Neural cell (in vitro differentiated cells): ENCODE data around the gene CCDC190. TPM values are rescaled to one million over a fixed set of nuclear protein-coding genes. Genes with fewer than 3 reads are reported as not detected.

Experiments
- H2AFZ ChIP-seq: fragments of 200-600, 300-800 bp; sonication (generic), shearing (Covaris generic); 2 replicates; pipeline ENCODE4 v1.6.0; 2014; ENCODE audit warnings: low read depth, mild to moderate bottlenecking, antibody characterized with exemption, low read length, moderate library complexity
- H3F3A ChIP-seq: fragments of 200-600 bp; shearing (Covaris generic); 2 replicates; pipeline ENCODE4 v1.6.1; 2016; ENCODE audit warnings: mild to moderate bottlenecking, moderate library complexity, mixed read lengths, antibody characterized with exemption, low read length; ENCODE audit not compliant: insufficient read depth, poor library complexity, severe bottlenecking
- H3K27ac ChIP-seq: fragments of 200-600, 300-800 bp; sonication (generic), shearing (Covaris generic); 2 replicates; pipeline ENCODE4 v1.5.1; 2014; ENCODE audit warnings: mild to moderate bottlenecking, low read length, moderate library complexity
- H3K27me3 ChIP-seq: fragments of 300-800, 200-600 bp; sonication (generic), shearing (Covaris generic); 2 replicates; pipeline ENCODE4 v1.6.0; 2014; ENCODE audit warnings: mild to moderate bottlenecking, low read depth, low read length, moderate library complexity; ENCODE audit not compliant: insufficient read depth
- H3K36me3 ChIP-seq: fragments of 300-800, 200-600 bp; sonication (generic), shearing (Covaris generic); 2 replicates; pipeline ENCODE4 v1.5.1; 2014; ENCODE audit warnings: mild to moderate bottlenecking, antibody characterized with exemption, low read length, moderate library complexity; ENCODE audit not compliant: insufficient read depth
- H3K4me2 ChIP-seq: fragments of 300-800, 200-600 bp; sonication (generic), shearing (Covaris generic); 2 replicates; pipeline ENCODE4 v1.6.0; 2014; ENCODE audit warnings: mild to moderate bottlenecking, low read length
- H3K4me3 ChIP-seq: fragments of 300-800, 200-600 bp; sonication (generic), shearing (Covaris generic); 2 replicates; pipeline ENCODE4 v1.5.1; 2014; ENCODE audit warnings: mild to moderate bottlenecking, low read length, moderate library complexity
- H3K79me2 ChIP-seq: fragments of 200-600 bp; shearing (Covaris generic); replicated peaks from 2 replicates; pipeline ENCODE4 v1.6.0; 2014; ENCODE audit warnings: mild to moderate bottlenecking, low read length, moderate library complexity; ENCODE audit not compliant: insufficient read depth
- H3K9ac ChIP-seq: fragments of 300-800, 200-600 bp; sonication (generic), shearing (Covaris generic); 2 replicates; pipeline ENCODE4 v1.6.1; 2016; ENCODE audit warnings: mild to moderate bottlenecking, low read length, mixed read lengths
- H3K9me2 ChIP-seq: fragments of 200-600 bp; shearing (Covaris generic); 2 replicates; pipeline ENCODE4 v1.6.1; 2016; ENCODE audit warnings: mild to moderate bottlenecking, low read length, mixed read lengths; ENCODE audit not compliant: insufficient read depth
- H3K9me3 ChIP-seq: fragments of 200-600, 300-800 bp; sonication (generic), shearing (Covaris generic); 2 replicates; pipeline ENCODE4 v1.6.1; 2016; ENCODE audit warnings: mild to moderate bottlenecking, mixed run types, low read length, moderate library complexity, mixed read lengths
- H4K20me1 ChIP-seq: fragments of 200-600 bp; shearing (Covaris generic); 2 replicates; pipeline ENCODE4 v1.6.1; 2016; ENCODE audit warnings: mild to moderate bottlenecking, mixed run types; ENCODE audit not compliant: insufficient read depth
- EP300 ChIP-seq: fragments of 450-650 bp; conservative IDR thresholded peaks from 2 replicates; pipeline ENCODE4 v1.6.1; 2014; ENCODE audit warnings: antibody characterized with exemption, mild to moderate bottlenecking, moderate library complexity; ENCODE audit not compliant: poor library complexity, severe bottlenecking
- EZH2 ChIP-seq: fragments of 200-600, 300-800 bp; shearing (Covaris generic), sonication (generic); IDR thresholded peaks from 2 replicates; pipeline ENCODE4 v1.6.1; 2014; ENCODE audit warnings: antibody characterized with exemption, low read length, borderline replicate concordance, mild to moderate bottlenecking; ENCODE audit not compliant: insufficient read depth, poor library complexity, severe bottlenecking
- MXI1 ChIP-seq: fragments of 450-650 bp; conservative IDR thresholded peaks from 2 replicates; pipeline ENCODE4 v1.6.1; 2014; ENCODE audit warnings: antibody characterized with exemption, mild to moderate bottlenecking; ENCODE audit not compliant: poor library complexity, severe bottlenecking
- POLR2AphosphoS5 ChIP-seq: IDR thresholded peaks from 2 replicates; pipeline ENCODE4 v1.6.1; 2012
- RAD21 ChIP-seq: fragments of 450-650 bp; conservative IDR thresholded peaks from 2 replicates; pipeline ENCODE4 v1.6.1; 2014; ENCODE audit warnings: antibody characterized with exemption, mild to moderate bottlenecking, moderate library complexity
- SMC3 ChIP-seq: fragments of 450-650 bp; conservative IDR thresholded peaks from 2 replicates; pipeline ENCODE4 v1.6.1; 2014; ENCODE audit warnings: antibody characterized with exemption, mild to moderate bottlenecking, moderate library complexity; ENCODE audit not compliant: poor library complexity
- TAF1 ChIP-seq: IDR thresholded peaks from 2 replicates; pipeline ENCODE4 v1.6.1; 2012; ENCODE audit warnings: low read depth
- polyA plus RNA-seq: library from polyadenylated mRNA; depleted of rRNA; stranded (reverse); fragments of >200 nt; gene quantifications from 2 replicates; pipeline ENCODE4 v1.2.3, GENCODE V29; 2014
- TF ChIP-seq, protein P1 (sequence below): IDR thresholded peaks from 2 replicates; pipeline ENCODE4 v1.6.1; 2012; ENCODE audit warnings: borderline replicate concordance
- TF ChIP-seq, protein P2 (sequence below): fragments of 450-650 bp; IDR thresholded peaks from 2 replicates; pipeline ENCODE4 v1.5.1; 2014; ENCODE audit warnings: antibody characterized with exemption, mild to moderate bottlenecking, moderate library complexity; ENCODE audit not compliant: poor library complexity, severe bottlenecking

The CCDC190 gene
- polyA plus RNA-seq, 1 donor from 2014 or later, result not detected

DNA sequence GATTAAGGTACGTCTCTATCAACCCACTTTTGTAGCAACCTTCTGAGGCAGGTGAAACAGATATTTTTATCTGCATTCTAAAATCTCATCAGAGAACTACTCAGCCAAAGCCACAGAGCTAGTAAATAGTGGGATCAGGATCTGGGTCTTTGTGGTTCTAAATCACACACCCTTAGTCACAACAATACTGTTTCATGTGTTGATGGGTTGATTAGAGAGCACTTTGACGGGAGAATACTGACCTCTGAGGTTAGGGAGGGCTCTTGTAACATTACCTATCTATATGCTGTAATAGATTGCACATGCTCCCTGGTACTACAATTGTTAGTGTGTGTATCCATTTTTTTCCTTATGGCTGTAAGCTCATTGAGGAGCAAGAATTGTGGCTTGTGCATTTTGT is 45.5 kb upstream of the CCDC190 start:
- H3K4me2 ChIP-seq, result no peak overlapping the region
- H3K79me2 ChIP-seq, result no peaks in the 10 kb centered on the region
- no peaks in the 10 kb centered on the region for H3K27me3 ChIP-seq
- H3K4me3 ChIP-seq, result no peak overlapping the region
- TF ChIP-seq POLR2AphosphoS5 (no peak), EP300 (no peak), MXI1 (no peak), EZH2 (no peak), TAF1 (no peak), SMC3 (no peak), RAD21 (no peak)
- TF ChIP-seq, protein P1, sequence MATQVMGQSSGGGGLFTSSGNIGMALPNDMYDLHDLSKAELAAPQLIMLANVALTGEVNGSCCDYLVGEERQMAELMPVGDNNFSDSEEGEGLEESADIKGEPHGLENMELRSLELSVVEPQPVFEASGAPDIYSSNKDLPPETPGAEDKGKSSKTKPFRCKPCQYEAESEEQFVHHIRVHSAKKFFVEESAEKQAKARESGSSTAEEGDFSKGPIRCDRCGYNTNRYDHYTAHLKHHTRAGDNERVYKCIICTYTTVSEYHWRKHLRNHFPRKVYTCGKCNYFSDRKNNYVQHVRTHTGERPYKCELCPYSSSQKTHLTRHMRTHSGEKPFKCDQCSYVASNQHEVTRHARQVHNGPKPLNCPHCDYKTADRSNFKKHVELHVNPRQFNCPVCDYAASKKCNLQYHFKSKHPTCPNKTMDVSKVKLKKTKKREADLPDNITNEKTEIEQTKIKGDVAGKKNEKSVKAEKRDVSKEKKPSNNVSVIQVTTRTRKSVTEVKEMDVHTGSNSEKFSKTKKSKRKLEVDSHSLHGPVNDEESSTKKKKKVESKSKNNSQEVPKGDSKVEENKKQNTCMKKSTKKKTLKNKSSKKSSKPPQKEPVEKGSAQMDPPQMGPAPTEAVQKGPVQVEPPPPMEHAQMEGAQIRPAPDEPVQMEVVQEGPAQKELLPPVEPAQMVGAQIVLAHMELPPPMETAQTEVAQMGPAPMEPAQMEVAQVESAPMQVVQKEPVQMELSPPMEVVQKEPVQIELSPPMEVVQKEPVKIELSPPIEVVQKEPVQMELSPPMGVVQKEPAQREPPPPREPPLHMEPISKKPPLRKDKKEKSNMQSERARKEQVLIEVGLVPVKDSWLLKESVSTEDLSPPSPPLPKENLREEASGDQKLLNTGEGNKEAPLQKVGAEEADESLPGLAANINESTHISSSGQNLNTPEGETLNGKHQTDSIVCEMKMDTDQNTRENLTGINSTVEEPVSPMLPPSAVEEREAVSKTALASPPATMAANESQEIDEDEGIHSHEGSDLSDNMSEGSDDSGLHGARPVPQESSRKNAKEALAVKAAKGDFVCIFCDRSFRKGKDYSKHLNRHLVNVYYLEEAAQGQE, result no peak
- TF ChIP-seq, protein P2, sequence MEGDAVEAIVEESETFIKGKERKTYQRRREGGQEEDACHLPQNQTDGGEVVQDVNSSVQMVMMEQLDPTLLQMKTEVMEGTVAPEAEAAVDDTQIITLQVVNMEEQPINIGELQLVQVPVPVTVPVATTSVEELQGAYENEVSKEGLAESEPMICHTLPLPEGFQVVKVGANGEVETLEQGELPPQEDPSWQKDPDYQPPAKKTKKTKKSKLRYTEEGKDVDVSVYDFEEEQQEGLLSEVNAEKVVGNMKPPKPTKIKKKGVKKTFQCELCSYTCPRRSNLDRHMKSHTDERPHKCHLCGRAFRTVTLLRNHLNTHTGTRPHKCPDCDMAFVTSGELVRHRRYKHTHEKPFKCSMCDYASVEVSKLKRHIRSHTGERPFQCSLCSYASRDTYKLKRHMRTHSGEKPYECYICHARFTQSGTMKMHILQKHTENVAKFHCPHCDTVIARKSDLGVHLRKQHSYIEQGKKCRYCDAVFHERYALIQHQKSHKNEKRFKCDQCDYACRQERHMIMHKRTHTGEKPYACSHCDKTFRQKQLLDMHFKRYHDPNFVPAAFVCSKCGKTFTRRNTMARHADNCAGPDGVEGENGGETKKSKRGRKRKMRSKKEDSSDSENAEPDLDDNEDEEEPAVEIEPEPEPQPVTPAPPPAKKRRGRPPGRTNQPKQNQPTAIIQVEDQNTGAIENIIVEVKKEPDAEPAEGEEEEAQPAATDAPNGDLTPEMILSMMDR, result no peak
- no peak overlapping the region for H3K9ac ChIP-seq
- H3K9me2 ChIP-seq, result no peaks in the 10 kb centered on the region
- no peaks in the 10 kb centered on the region for H3K36me3 ChIP-seq
- H3F3A ChIP-seq, result no peaks in the 10 kb centered on the region
- no peaks in the 10 kb centered on the region for H4K20me1 ChIP-seq
- no peak overlapping the region for H3K27ac ChIP-seq
- H2AFZ ChIP-seq, result no peak overlapping the region
- no peaks in the 10 kb centered on the region for H3K9me3 ChIP-seq

DNA sequence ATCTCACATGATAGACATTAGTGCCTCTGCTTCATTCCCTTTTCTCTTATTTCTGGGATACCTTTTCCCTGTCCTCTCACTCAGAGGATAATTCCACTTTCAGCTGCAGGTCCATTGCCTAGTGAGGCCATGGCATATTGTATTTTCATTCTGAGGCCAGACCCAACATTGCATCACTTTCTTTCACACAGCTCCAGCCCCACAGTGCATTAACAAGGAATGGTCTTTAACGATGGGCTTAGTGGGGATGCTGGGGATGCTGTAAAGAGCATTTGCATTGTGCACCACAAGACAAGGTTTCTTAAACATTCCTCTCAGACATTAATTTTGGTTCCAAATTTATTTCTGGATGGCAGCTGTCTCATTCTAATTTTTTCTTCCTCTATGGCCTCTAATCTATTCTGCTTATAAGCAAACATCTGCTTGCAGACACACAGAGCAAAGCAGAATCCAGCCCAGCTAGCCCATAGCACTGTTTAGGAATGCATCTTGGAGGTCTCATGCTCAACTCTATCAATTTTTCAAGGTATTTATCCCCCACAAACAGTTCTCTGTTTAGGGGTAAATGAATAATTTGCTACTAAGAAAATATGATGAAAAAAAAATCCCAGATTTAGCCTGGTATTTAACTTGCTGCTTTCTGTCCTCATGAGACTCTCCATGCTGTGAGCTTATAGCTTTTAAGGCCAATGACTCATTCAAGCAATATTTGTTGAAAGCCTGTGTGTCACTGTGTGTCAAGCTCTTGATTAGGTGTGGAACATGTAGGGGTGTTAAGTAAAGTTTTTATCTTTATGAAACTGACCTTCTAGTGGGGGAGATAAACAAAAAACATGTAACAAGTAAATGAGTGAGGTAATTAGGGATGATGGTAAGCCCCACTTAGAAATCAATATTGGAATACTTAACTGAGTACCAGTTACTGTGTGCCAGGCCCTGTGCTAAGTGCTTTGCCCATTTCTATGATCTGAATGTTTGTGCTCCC is 44.5 kb upstream of the CCDC190 start:
- Histone ChIP-seq H3F3A (no peaks in the 10 kb centered on the region), H3K9me3 (no peaks in the 10 kb centered on the region), H3K36me3 (no peaks in the 10 kb centered on the region), H3K27me3 (no peaks in the 10 kb centered on the region), H3K4me2 (no peak overlapping the region), H3K9me2 (no peaks in the 10 kb centered on the region), H3K79me2 (no peaks in the 10 kb centered on the region), H3K9ac (no peak overlapping the region), H3K27ac (no peak overlapping the region), H4K20me1 (no peaks in the 10 kb centered on the region), H2AFZ (no peak overlapping the region), H3K4me3 (no peak overlapping the region)
- TF ChIP-seq EZH2 (no peak), MXI1 (no peak), POLR2AphosphoS5 (no peak), EP300 (no peak), TAF1 (no peak), SMC3 (no peak), RAD21 (no peak)
- TF ChIP-seq, protein P2, result no peak
- TF ChIP-seq, protein P1, result no peak
